Measurements from ENCODE around the gene ANKRD13C.

The ANKRD13C gene

GRCh38 chr1:70293186-70293843 lies 61.2 kb downstream of the ANKRD13C start:
- DNase-seq (ENCODE audit: low read depth): no peak

- DNase-seq (ENCODE audit: low read depth): peak; percentile 58
Measured at GRCh38 chr1:70290218-70290617, 64.3 kb downstream of the ANKRD13C start.

- DNase-seq (ENCODE audit: low read depth): no peak
Measured at GRCh38 chr1:70288166-70288565, 66.4 kb downstream of the ANKRD13C start.

GRCh38 chr1:70286453-70286852 lies 68.1 kb downstream of the ANKRD13C start:
- no peak for DNase-seq (ENCODE audit: low read depth)

- no peak for DNase-seq (ENCODE audit: low read depth)
Measured at GRCh38 chr1:70284366-70284765, 70.2 kb downstream of the ANKRD13C start.

- DNase-seq (ENCODE audit: low read depth): no peak
Measured at GRCh38 chr1:70278710-70279109, 75.8 kb downstream of the ANKRD13C start.

GRCh38 chr1:70277875-70278274 lies 76.6 kb downstream of the ANKRD13C start:
- DNase-seq (ENCODE audit: low read depth): no peak

GRCh38 chr1:70265946-70266345 lies 88.6 kb downstream of the ANKRD13C start:
- DNase-seq (ENCODE audit: low read depth): no peak

- DNase-seq (ENCODE audit: low read depth): no peak
Measured at GRCh38 chr1:70264839-70265238, 89.7 kb downstream of the ANKRD13C start.

- DNase-seq (ENCODE audit: low read depth): no peak
Measured at GRCh38 chr1:70256664-70257063, 97.9 kb downstream of the ANKRD13C start.

- no peak for DNase-seq (ENCODE audit: low read depth)
Measured at GRCh38 chr1:70248729-70249128, 105.8 kb downstream of the ANKRD13C start.

- peak; percentile 15 for DNase-seq (ENCODE audit: low read depth)
Measured at GRCh38 chr1:70247768-70248167, 106.8 kb downstream of the ANKRD13C start.

GRCh38 chr1:70247122-70247521 lies 107.4 kb downstream of the ANKRD13C start:
- no peak for DNase-seq (ENCODE audit: low read depth)

GRCh38 chr1:70239940-70240339 lies 114.6 kb downstream of the ANKRD13C start:
- no peak for DNase-seq (ENCODE audit: low read depth)

GRCh38 chr1:70234733-70235132 lies 119.8 kb downstream of the ANKRD13C start:
- no peak for DNase-seq (ENCODE audit: low read depth)

GRCh38 chr1:70231475-70231874 lies 123.0 kb downstream of the ANKRD13C start:
- no peak for DNase-seq (ENCODE audit: low read depth)

GRCh38 chr1:70228670-70229069 lies 125.9 kb downstream of the ANKRD13C start:
- peak; percentile 20 for DNase-seq (ENCODE audit: low read depth)

GRCh38 chr1:70227439-70227838 lies 127.1 kb downstream of the ANKRD13C start:
- DNase-seq (ENCODE audit: low read depth): no peak

- DNase-seq (ENCODE audit: low read depth): no peak
Measured at GRCh38 chr1:70224954-70225353, 129.6 kb downstream of the ANKRD13C start.

- DNase-seq (ENCODE audit: low read depth): no peak
Measured at GRCh38 chr1:70222716-70223235, 131.7 kb downstream of the ANKRD13C start.

GRCh38 chr1:70221238-70222121 lies 133.0 kb downstream of the ANKRD13C start, which contains the start of gene SRSF11:
Gene SRSF11, plus strand, starts transcription at chr1:70221380. Its CDS starts 257 bp downstream, at chr1:70221637.
- DNase-seq (ENCODE audit: low read depth): peak; percentile 97

- DNase-seq (ENCODE audit: low read depth): no peak
Measured at GRCh38 chr1:70220517-70221237, 133.8 kb downstream of the ANKRD13C start.

All from ELR (cell line).